GM20431 (cell line): ENCODE data around the gene SIM1.

ENCODE experiments used
- in situ Hi-C: fragments of 300-500 bp; cut with MseI, MboI; formaldehyde crosslinking; loops from one replicate; pipeline ENCODE4 v1.15.0; 2020; ENCODE audit warnings: low sequenced_read_pairs; ENCODE audit not compliant: unreplicated experiment

SIM1 gene, protein sequence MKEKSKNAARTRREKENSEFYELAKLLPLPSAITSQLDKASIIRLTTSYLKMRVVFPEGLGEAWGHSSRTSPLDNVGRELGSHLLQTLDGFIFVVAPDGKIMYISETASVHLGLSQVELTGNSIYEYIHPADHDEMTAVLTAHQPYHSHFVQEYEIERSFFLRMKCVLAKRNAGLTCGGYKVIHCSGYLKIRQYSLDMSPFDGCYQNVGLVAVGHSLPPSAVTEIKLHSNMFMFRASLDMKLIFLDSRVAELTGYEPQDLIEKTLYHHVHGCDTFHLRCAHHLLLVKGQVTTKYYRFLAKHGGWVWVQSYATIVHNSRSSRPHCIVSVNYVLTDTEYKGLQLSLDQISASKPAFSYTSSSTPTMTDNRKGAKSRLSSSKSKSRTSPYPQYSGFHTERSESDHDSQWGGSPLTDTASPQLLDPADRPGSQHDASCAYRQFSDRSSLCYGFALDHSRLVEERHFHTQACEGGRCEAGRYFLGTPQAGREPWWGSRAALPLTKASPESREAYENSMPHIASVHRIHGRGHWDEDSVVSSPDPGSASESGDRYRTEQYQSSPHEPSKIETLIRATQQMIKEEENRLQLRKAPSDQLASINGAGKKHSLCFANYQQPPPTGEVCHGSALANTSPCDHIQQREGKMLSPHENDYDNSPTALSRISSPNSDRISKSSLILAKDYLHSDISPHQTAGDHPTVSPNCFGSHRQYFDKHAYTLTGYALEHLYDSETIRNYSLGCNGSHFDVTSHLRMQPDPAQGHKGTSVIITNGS

DNA sequence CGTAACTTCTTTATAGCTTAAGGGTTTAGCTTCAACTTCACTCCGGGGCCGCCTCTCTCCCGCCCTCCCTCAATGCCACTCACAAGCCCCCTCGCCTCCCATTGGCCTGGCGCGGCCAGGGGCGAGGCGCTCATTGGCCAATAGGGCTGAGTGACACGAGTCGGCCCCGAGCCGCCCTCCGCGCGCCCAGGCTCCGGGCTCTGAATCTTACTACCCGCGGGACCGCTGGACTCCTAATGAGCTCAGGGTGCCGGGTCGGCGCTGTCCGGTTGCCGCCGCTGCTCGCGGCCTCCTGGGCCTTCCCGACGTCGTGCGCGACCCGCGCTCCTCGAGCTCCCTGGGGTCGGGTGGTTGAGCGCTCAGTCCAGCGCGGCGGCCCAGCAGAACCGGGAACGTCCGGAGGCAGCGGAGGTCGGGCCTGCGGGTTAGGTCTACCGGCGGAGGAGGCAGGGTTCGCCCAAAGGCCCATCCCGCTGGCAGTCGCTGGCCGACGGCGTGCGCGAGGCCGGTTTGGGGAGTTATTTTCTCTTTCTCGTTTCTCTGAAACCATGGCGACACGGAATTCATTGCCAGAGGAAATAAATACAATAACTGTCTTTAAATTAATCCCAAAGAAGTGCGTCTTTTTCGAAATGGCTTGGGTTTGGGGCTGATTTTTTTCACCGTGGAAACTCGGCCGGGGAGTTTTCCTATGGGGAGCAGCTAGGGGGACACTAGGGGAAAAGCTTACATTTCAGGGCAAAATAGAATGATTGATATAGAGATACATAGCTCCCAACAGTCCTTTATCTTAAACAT, at the start of gene SIM1:
Gene SIM1, minus strand, starts transcription at position 19 of the 798 bp plus-strand sequence. CDS start 1,453 bp downstream, outside the sequence.
- in situ Hi-C loops, result no loop called here

DNA sequence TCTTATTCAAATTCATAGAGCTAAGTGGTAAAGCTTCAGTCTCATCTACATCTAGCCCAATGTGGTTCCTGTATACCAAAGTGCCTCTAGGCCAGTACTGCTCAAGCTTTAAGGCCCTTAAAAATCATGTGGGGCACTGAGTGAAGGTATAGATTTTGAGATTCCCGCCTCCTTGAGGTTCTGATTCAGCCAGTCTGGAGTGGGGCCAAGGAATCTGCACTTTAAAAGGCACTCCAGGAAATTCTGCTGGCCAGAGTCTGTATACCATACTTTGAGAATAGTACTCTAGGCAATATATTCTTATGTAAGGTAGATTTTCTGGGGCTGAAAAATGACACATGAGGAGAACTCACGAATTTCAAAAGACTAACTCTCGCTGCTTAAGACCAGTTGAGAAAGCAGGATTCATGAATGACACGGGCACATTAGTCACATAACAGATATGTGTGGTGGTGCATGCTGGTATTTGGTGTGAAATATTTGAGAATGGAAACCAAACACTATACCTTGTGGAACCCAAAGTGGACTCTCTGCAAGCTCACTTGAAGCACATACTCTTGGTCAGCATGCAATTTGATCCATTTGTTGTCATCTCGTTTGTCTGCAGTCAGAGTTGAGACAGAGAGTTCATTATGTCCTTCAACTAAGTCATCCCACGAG, 47.6 kb upstream of the SIM1 start:
- in situ Hi-C loops, result no loop called here

DNA sequence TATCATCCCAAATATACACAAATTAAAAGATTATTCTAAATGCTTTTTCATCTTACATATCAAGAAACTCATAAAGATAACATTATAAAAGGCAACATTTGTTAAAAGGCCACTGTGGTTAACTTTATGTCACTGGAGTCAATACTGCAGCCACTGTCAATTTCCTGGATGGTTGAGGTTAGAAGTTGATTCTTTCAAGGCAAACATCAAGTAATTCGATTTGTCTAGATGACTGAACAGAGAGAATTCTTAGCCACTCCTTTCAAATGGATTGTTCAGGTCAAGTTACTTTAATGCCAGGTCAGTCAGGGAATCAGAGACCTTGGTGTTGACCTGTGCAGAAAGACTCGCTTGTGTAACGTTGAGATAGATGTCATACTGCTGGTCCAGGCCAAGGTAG, 44.4 kb upstream of the SIM1 start:
- in situ Hi-C loops, result no loop called here

DNA sequence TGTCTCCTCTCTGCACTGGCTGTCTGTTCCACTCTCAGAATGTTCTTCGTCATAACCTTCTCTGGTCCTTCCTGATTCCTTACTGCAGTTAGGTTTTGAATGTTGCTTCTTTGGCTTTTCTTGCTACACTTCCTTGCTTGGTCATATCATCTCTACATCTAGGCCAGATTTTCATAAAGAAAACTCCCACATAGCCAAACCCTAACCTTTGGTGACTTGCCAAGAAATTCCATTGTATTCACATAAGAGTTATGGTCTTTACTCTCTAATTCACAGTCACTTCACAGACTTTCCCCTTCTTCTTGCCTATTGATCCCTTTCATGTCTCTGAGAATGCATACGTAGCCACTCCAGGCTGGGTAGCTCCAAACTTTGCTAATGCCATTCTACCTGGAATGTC, 41.9 kb upstream of the SIM1 start:
- in situ Hi-C loops, result no loop called here

DNA sequence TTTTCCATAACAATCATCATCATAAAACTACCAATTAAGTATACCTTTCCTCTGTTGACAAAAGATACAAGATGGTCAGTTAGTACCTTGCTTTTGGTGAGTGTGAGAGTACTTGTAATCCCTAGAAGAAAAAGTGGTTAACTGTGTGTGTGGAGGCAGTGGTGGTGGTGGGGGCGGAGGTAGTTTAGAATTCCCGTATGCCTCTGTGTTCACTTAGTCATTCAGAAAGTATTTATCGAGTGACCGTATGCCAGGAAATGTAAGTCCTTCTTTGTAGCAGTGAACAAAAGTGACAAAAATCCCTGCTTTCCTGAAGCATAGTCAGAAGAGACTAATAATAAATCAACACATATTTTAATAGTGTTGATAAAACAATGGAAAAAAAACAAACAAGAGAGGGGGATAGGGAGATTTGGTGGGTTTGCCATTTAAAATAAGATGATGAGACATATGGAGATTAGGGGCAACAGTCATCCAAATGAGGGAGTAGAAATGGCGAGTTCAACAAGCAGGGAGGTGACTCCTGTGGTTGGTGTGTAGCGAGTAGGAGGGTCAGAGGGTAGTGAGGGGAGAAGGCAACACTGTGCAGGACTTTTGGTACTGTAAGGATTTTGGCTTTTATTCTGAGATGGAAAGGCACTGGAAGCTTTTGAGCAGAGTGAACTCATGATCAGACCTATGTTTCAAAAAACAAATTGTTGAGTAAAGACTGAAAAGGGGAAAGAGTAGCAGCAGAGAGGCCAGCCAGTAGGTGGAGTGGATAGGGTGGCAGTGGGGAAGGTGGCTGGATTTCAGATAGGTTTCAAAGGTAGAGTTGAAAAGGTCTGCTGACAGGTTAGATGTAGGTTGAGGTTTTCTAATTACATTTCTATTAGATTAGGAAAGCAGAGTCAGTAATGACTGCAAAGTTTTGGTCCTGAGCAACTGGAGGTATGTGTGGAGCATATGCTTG, 40.3 kb upstream of the SIM1 start:
- in situ Hi-C loops, result no loop called here

DNA sequence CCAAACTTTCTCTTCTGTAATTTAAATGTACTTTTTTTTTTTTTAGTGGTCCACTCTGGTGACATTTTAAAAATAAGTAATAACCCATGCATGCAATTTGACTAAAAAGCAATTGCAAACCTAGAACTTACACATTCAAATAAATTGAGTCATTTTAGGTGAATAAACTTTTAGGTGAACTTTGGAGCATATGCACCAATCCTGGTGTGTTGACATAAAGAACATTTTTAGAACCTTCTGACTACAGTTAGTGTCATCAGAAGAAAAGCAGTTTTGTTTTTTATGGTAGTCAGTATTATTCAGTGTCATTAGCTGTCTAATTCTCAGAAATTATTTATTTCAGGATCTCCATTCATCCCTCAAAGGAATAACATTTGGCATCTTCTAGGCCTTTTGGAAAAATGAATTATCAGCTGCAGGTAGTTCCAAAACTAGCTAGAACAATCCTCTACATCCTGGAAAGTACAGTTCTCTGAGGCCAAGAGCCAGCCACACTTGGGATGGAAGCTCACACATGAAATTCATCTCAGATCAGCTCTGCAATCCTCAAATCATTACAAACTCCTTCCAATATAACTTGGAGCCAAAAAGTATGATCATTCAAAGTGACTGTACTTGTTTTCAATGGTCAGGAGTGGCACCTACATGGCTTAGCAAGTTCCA, 38.5 kb upstream of the SIM1 start:
- in situ Hi-C loops, result no loop called here

DNA sequence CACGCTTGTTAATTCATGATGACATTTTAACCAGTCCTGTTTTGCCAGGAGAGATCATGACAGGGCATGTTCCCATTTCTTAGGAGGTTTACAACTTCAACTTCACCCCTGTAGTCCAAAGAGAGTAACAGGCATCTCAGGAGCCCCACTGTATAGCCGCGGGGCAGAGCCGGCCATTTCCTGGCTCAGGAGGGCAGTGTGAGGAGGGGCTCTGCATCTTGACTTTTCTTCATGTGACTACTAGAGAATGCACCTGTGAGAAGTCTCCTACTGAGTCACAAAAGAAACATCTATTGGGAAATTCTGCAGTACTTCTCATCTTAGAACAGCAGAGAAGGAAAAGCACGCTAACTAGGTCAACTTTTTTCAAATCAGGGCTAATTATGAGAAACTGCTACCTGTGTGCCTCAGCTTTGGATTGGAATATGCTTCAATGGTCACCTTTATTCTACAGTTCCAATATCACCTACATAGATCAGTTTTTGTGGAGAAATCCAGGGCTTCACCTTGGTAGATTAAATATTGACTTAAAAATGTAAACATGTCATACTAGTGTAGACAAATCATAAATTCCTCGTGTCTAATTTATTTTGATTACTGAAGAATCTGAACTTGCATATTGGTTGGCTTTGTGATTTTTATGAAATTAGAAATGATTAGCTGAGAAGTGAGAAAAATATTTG, 28.6 kb upstream of the SIM1 start:
- in situ Hi-C loops, result loop anchor here (25.0 kb wide), 1 partner anchor 169 kb away; no protein-coding TSS in a partner anchor

DNA sequence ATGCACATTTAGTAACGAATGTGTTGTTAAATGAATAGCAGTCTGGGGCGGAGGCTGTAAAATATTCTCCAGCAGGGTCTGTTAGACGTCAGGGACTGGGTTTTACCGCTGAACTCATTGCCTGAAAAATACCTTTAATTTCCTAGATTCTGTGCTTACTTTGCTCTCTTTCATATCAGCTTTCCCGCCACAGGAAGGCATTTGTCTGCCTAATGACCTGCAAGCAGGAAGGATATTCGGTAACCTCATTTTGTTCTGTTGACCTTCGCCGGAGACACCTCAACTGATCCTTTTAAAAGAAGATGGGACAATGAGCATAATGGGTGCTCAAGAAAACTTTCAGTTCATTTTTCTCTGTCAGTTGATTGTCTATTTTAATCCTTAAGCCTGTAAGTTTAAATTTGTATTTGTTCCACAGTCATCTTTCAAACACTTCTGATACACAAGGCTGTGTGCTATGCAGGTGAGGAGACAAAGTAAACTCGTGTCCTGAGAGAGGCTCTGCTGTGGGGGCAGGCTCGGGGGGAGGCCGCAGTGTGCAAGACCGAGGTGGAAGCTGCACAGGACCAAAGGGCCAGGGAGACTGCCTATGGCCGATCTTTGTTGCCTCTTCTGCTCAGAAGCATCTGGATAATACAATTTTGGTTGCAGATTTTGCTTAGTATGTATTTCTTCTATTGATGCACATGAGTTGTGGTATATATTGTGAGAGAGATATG, 27.4 kb upstream of the SIM1 start:
- in situ Hi-C loops, result loop anchor here (25.0 kb wide), 1 partner anchor 170 kb away; no protein-coding TSS in a partner anchor

DNA sequence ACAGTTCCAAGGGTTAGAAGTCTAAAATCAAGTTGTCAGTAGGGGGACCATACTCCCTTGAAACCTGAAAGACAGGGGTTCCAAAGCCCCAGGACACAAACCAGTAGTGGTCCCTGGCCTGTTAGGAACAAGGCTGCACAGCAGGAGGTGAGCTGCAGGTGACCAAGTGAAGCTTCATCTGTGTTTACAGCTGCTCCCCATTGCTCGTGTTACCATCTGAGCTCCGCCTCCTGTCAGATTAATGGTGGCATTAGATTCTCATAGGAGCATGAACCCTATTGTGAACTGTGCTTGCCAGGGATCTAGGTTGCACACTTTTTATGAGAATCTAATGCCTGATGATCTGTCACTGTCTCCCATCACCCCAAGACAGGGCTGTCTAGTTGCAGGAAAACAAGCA, 25.3 kb upstream of the SIM1 start:
- in situ Hi-C loops, result loop anchor here (25.0 kb wide), 1 partner anchor 172 kb away; no protein-coding TSS in a partner anchor

DNA sequence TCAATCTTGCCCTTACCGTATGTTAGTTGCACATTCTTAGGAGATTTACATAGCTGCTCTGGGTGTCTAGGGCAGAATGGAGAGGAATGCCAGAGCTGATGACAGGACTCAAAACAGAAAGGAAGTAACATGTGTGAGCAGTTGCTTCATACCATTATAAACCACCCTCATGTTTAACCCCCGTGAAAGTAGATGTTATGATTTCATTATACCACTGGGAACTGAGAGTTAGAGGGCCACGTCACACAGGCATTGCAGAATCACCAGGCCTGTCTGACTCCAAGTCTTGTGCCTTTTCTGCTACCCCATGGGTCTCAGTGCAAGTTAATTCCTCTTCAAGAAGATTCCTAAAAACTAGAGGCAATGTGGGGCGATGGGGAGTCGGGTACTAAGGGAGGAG, 23.5 kb upstream of the SIM1 start:
- in situ Hi-C loops, result loop anchor here (10.0 to 25.0 kb wide), 2 partner anchors 174 to 373 kb away; no protein-coding TSS in a partner anchor

DNA sequence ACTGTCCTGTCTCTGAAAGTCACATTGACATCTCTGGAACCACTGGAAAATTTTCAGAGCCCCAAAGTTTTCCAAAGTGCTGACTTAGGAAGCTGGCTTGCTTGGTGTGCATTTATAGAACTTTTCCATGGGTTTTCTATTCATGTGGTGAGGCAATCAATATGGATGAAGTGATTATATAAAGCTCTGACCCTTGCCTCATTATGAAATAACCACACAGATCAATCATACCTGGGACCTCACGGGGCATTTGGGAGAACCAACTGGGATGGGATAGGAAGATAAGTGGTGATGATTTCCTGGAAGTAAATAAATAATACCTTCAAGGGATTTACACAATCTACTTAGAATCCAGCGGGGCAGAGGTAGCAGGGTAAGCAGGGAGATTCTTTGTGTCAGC, 22.9 kb upstream of the SIM1 start:
- in situ Hi-C loops, result loop anchor here (10.0 to 25.0 kb wide), 2 partner anchors 175 to 373 kb away; no protein-coding TSS in a partner anchor

DNA sequence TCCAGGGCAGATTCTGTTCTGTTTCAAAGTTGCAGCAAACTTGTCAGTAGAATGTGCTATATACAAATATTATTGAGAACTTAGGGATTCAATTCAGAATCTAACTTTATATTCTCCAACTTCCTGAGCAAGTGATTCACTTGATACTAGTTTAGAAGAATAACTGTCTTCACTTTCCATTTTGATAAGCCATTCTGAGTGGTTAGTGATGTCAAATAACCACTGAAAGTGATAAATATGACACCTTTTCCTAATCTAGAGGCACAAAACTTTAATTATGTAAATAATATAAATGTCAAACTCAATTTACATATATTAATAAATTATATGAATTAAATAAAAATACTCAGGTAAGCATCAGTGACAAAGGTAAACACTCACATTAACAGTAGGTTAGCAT, 20.5 kb upstream of the SIM1 start:
- in situ Hi-C loops, result loop anchor here (10.0 to 25.0 kb wide), 2 partner anchors 177 to 370 kb away; no protein-coding TSS in a partner anchor

DNA sequence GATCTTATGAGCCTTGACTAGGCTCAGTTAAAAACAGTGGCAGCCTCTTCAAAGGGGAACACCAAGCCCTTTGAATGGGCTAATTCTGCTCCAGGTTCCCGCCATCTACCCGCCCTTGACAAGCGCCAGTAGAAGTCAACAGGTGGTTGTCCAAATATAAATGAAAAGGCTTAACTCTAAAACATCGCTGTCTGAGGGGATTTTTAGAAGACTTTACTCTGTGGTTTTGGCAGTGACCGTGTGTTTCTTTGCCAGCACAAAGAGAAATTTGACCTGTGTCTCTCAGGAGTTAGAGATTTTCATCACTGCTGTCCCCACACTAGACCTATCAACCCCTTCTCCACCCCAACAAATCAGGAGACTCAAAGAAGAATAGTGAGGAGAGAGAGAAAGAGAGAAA, 19.8 kb upstream of the SIM1 start:
- in situ Hi-C loops, result loop anchor here (10.0 to 25.0 kb wide), 2 partner anchors 178 to 370 kb away; no protein-coding TSS in a partner anchor

DNA sequence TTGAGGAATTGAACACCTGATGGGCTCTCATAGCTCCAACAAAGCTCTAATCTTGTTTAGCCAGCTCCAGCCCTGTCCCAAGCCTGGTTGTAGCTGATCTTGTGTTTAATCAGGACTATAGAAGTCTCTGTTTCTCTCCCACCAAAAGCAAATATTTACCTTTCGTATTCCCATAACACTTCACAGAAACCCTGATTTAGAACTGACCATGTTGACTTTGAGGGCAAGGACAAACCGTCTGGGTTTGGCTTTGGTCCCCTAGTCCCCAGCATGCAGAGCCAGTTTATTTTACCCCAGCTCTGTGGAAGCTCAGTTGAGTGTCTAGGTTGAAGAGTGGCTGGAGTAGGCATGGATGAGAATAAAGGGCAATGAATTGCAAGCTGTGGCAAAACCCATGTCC, 18.0 kb upstream of the SIM1 start:
- in situ Hi-C loops, result loop anchor here (10.0 to 25.0 kb wide), 2 partner anchors 180 to 368 kb away; no protein-coding TSS in a partner anchor

DNA sequence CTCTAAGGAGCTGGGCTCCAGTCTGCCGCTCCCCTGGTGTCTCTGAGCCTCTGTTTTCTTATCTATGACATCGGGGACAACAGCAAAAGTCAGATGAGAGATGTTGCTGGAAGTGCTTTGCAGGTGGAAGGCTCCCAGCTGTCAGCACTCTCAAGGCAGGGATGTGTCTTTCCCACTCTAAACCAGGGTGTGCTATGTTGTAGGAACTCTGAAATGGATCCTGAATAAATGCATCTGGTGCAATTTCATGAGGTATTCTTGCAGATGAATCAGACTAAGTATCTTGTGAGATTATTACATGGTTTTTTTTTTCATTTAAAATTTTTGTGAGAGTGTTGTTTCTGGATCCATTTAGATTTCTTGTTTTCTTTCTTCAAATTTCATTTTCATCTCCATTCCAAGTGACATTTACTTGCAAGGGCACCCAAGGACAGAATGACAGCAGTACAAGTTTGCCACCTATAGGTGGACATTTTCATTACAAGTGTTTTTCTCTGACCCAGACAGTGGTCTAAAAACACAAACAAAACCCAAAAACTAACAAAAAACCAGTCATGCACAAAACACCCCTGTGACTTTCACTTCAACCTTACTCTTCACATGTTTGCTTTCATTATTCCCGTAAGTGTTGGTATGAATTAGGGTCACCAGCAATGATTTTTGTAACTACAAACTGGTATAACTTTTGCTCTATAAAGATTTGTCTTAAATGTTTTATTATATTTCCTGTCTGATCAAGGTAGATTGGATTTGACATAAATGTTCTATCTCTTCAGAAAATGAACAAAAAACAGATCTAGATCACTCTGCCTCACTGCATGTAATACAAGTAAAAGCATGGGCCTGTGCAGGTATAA, 14.7 kb upstream of the SIM1 start:
- in situ Hi-C loops, result loop anchor here (10.0 to 25.0 kb wide), 2 partner anchors 183 to 365 kb away; no protein-coding TSS in a partner anchor
